Neural cell (in vitro differentiated cells): ENCODE data around the gene PAH. TPM values are rescaled to one million over a fixed set of nuclear protein-coding genes. Genes with fewer than 3 reads are reported as not detected.

Source experiments
- H2AFZ ChIP-seq: fragments of 200-600, 300-800 bp; sonication (generic), shearing (Covaris generic); 2 replicates; pipeline ENCODE4 v1.6.0; 2014; ENCODE audit warnings: low read depth, mild to moderate bottlenecking, antibody characterized with exemption, low read length, moderate library complexity
- H3F3A ChIP-seq: fragments of 200-600 bp; shearing (Covaris generic); 2 replicates; pipeline ENCODE4 v1.6.1; 2016; ENCODE audit warnings: mild to moderate bottlenecking, moderate library complexity, mixed read lengths, antibody characterized with exemption, low read length; ENCODE audit not compliant: insufficient read depth, poor library complexity, severe bottlenecking
- H3K27ac ChIP-seq: fragments of 200-600, 300-800 bp; sonication (generic), shearing (Covaris generic); 2 replicates; pipeline ENCODE4 v1.5.1; 2014; ENCODE audit warnings: mild to moderate bottlenecking, low read length, moderate library complexity
- H3K27me3 ChIP-seq: fragments of 300-800, 200-600 bp; sonication (generic), shearing (Covaris generic); 2 replicates; pipeline ENCODE4 v1.6.0; 2014; ENCODE audit warnings: mild to moderate bottlenecking, low read depth, low read length, moderate library complexity; ENCODE audit not compliant: insufficient read depth
- H3K36me3 ChIP-seq: fragments of 300-800, 200-600 bp; sonication (generic), shearing (Covaris generic); 2 replicates; pipeline ENCODE4 v1.5.1; 2014; ENCODE audit warnings: mild to moderate bottlenecking, antibody characterized with exemption, low read length, moderate library complexity; ENCODE audit not compliant: insufficient read depth
- H3K4me2 ChIP-seq: fragments of 300-800, 200-600 bp; sonication (generic), shearing (Covaris generic); 2 replicates; pipeline ENCODE4 v1.6.0; 2014; ENCODE audit warnings: mild to moderate bottlenecking, low read length
- H3K4me3 ChIP-seq: fragments of 300-800, 200-600 bp; sonication (generic), shearing (Covaris generic); 2 replicates; pipeline ENCODE4 v1.5.1; 2014; ENCODE audit warnings: mild to moderate bottlenecking, low read length, moderate library complexity
- H3K79me2 ChIP-seq: fragments of 200-600 bp; shearing (Covaris generic); replicated peaks from 2 replicates; pipeline ENCODE4 v1.6.0; 2014; ENCODE audit warnings: mild to moderate bottlenecking, low read length, moderate library complexity; ENCODE audit not compliant: insufficient read depth
- H3K9ac ChIP-seq: fragments of 300-800, 200-600 bp; sonication (generic), shearing (Covaris generic); 2 replicates; pipeline ENCODE4 v1.6.1; 2016; ENCODE audit warnings: mild to moderate bottlenecking, low read length, mixed read lengths
- H3K9me2 ChIP-seq: fragments of 200-600 bp; shearing (Covaris generic); 2 replicates; pipeline ENCODE4 v1.6.1; 2016; ENCODE audit warnings: mild to moderate bottlenecking, low read length, mixed read lengths; ENCODE audit not compliant: insufficient read depth
- H3K9me3 ChIP-seq: fragments of 200-600, 300-800 bp; sonication (generic), shearing (Covaris generic); 2 replicates; pipeline ENCODE4 v1.6.1; 2016; ENCODE audit warnings: mild to moderate bottlenecking, mixed run types, low read length, moderate library complexity, mixed read lengths
- H4K20me1 ChIP-seq: fragments of 200-600 bp; shearing (Covaris generic); 2 replicates; pipeline ENCODE4 v1.6.1; 2016; ENCODE audit warnings: mild to moderate bottlenecking, mixed run types; ENCODE audit not compliant: insufficient read depth
- EP300 ChIP-seq: fragments of 450-650 bp; conservative IDR thresholded peaks from 2 replicates; pipeline ENCODE4 v1.6.1; 2014; ENCODE audit warnings: antibody characterized with exemption, mild to moderate bottlenecking, moderate library complexity; ENCODE audit not compliant: poor library complexity, severe bottlenecking
- EZH2 ChIP-seq: fragments of 200-600, 300-800 bp; shearing (Covaris generic), sonication (generic); IDR thresholded peaks from 2 replicates; pipeline ENCODE4 v1.6.1; 2014; ENCODE audit warnings: antibody characterized with exemption, low read length, borderline replicate concordance, mild to moderate bottlenecking; ENCODE audit not compliant: insufficient read depth, poor library complexity, severe bottlenecking
- MXI1 ChIP-seq: fragments of 450-650 bp; conservative IDR thresholded peaks from 2 replicates; pipeline ENCODE4 v1.6.1; 2014; ENCODE audit warnings: antibody characterized with exemption, mild to moderate bottlenecking; ENCODE audit not compliant: poor library complexity, severe bottlenecking
- POLR2AphosphoS5 ChIP-seq: IDR thresholded peaks from 2 replicates; pipeline ENCODE4 v1.6.1; 2012
- RAD21 ChIP-seq: fragments of 450-650 bp; conservative IDR thresholded peaks from 2 replicates; pipeline ENCODE4 v1.6.1; 2014; ENCODE audit warnings: antibody characterized with exemption, mild to moderate bottlenecking, moderate library complexity
- SMC3 ChIP-seq: fragments of 450-650 bp; conservative IDR thresholded peaks from 2 replicates; pipeline ENCODE4 v1.6.1; 2014; ENCODE audit warnings: antibody characterized with exemption, mild to moderate bottlenecking, moderate library complexity; ENCODE audit not compliant: poor library complexity
- TAF1 ChIP-seq: IDR thresholded peaks from 2 replicates; pipeline ENCODE4 v1.6.1; 2012; ENCODE audit warnings: low read depth
- polyA plus RNA-seq: library from polyadenylated mRNA; depleted of rRNA; stranded (reverse); fragments of >200 nt; gene quantifications from 2 replicates; pipeline ENCODE4 v1.2.3, GENCODE V29; 2014
- TF ChIP-seq, protein P1 (sequence below): IDR thresholded peaks from 2 replicates; pipeline ENCODE4 v1.6.1; 2012; ENCODE audit warnings: borderline replicate concordance
- TF ChIP-seq, protein P2 (sequence below): fragments of 450-650 bp; IDR thresholded peaks from 2 replicates; pipeline ENCODE4 v1.5.1; 2014; ENCODE audit warnings: antibody characterized with exemption, mild to moderate bottlenecking, moderate library complexity; ENCODE audit not compliant: poor library complexity, severe bottlenecking

The PAH gene
- polyA plus RNA-seq, 1 donor from 2014 or later: not detected

DNA sequence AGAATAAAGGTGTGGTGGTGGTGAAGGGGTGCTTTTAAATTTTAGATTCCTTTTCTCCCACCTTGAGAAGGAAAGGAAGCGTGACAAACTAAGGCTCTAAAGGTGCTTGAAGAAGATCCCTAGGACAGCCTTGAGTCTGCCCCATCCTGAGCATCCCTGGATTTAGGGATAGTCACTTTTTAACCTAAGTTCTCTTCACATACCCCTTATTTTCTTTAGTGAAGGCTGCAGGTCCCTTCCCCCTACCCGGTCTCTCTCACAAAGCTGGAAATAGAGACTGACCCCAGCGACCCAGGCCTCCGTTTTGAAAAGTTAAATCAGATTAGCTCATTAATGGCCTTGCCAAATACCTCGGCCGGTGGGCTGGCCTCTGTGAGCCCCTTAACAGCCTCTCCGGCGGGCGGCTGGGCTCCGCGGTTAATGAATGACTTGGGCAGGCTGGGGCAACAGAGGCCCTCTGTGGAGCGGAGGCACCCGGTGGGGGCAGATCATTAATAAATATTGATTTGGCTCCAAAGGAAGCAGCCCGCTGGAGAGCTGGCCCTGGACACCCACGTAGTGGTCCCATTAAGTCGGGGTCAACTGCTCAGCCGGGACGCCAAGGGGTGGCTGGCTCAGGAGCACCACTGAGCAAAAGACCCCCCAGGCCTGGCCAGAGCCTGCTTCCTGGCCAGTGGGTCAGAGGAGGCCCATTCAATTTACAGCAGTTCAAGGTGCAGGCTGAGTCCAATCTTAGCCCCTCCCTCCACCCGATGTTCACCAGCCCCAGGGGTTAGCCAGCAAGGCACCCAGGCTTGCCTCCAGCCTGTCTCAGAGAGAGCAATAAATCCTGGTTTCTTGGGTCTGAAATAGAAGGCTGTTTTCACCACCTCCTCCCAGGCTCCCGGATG lies 31.8 kb downstream of the PAH start:
- H3K27me3 ChIP-seq: peaks cover 63% of the 10 kb centered on the region
- H2AFZ ChIP-seq: no peak overlapping the region
- no peak for TF ChIP-seq RAD21
- no peak for TF ChIP-seq EP300
- TF ChIP-seq EZH2: no peak
- TF ChIP-seq MXI1: no peak
- no peak for TF ChIP-seq SMC3
- TF ChIP-seq, protein P1, sequence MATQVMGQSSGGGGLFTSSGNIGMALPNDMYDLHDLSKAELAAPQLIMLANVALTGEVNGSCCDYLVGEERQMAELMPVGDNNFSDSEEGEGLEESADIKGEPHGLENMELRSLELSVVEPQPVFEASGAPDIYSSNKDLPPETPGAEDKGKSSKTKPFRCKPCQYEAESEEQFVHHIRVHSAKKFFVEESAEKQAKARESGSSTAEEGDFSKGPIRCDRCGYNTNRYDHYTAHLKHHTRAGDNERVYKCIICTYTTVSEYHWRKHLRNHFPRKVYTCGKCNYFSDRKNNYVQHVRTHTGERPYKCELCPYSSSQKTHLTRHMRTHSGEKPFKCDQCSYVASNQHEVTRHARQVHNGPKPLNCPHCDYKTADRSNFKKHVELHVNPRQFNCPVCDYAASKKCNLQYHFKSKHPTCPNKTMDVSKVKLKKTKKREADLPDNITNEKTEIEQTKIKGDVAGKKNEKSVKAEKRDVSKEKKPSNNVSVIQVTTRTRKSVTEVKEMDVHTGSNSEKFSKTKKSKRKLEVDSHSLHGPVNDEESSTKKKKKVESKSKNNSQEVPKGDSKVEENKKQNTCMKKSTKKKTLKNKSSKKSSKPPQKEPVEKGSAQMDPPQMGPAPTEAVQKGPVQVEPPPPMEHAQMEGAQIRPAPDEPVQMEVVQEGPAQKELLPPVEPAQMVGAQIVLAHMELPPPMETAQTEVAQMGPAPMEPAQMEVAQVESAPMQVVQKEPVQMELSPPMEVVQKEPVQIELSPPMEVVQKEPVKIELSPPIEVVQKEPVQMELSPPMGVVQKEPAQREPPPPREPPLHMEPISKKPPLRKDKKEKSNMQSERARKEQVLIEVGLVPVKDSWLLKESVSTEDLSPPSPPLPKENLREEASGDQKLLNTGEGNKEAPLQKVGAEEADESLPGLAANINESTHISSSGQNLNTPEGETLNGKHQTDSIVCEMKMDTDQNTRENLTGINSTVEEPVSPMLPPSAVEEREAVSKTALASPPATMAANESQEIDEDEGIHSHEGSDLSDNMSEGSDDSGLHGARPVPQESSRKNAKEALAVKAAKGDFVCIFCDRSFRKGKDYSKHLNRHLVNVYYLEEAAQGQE: no peak
- TF ChIP-seq POLR2AphosphoS5: no peak
- no peak for TF ChIP-seq TAF1
- TF ChIP-seq, protein P2, sequence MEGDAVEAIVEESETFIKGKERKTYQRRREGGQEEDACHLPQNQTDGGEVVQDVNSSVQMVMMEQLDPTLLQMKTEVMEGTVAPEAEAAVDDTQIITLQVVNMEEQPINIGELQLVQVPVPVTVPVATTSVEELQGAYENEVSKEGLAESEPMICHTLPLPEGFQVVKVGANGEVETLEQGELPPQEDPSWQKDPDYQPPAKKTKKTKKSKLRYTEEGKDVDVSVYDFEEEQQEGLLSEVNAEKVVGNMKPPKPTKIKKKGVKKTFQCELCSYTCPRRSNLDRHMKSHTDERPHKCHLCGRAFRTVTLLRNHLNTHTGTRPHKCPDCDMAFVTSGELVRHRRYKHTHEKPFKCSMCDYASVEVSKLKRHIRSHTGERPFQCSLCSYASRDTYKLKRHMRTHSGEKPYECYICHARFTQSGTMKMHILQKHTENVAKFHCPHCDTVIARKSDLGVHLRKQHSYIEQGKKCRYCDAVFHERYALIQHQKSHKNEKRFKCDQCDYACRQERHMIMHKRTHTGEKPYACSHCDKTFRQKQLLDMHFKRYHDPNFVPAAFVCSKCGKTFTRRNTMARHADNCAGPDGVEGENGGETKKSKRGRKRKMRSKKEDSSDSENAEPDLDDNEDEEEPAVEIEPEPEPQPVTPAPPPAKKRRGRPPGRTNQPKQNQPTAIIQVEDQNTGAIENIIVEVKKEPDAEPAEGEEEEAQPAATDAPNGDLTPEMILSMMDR: no peak

GRCh38 chr12:102883204-102883799 lies 33.7 kb downstream of the PAH start:
- H3K9ac ChIP-seq: no peak overlapping the region
- no peak for TF ChIP-seq MXI1
- TF ChIP-seq, protein P2: peak; percentile 83
- no peak for TF ChIP-seq EZH2
- TF ChIP-seq TAF1: no peak
- TF ChIP-seq EP300: no peak
- TF ChIP-seq SMC3: peak; percentile 86
- TF ChIP-seq RAD21: peak; percentile 80
- TF ChIP-seq, protein P1: no peak
- no peak for TF ChIP-seq POLR2AphosphoS5
- H4K20me1 ChIP-seq: no peaks in the 10 kb centered on the region
- H3K9me3 ChIP-seq: no peaks in the 10 kb centered on the region
- no peaks in the 10 kb centered on the region for H3K9me2 ChIP-seq
- H3K4me3 ChIP-seq: no peak overlapping the region
- H3K36me3 ChIP-seq: no peaks in the 10 kb centered on the region
- no peaks in the 10 kb centered on the region for H3F3A ChIP-seq
- H3K27ac ChIP-seq: no peak overlapping the region
- no peak overlapping the region for H2AFZ ChIP-seq
- peaks cover 50% of the 10 kb centered on the region for H3K27me3 ChIP-seq
- H3K4me2 ChIP-seq: no peak overlapping the region
- no peaks in the 10 kb centered on the region for H3K79me2 ChIP-seq

More for the DNA sequence above, 31.8 kb downstream of the PAH start:
- Histone ChIP-seq H4K20me1 (no peaks in the 10 kb centered on the region), H3K9ac (no peak overlapping the region), H3F3A (no peaks in the 10 kb centered on the region), H3K9me3 (no peaks in the 10 kb centered on the region), H3K4me2 (no peak overlapping the region), H3K9me2 (no peaks in the 10 kb centered on the region), H3K79me2 (no peaks in the 10 kb centered on the region), H3K27ac (no peak overlapping the region), H3K4me3 (no peak overlapping the region), H3K36me3 (no peaks in the 10 kb centered on the region)
